NCI-H524 treated with DMSO at 0.1 percent for 48 hours (cell line): ENCODE results near the gene KRTAP5-5.
"Not testable (repeated sequence)": the region's sequence is repeated elsewhere in the genome, so short reads cannot be mapped to it uniquely, and the experiment has no call there.

Experiments used
- DNase-seq: peaks from one replicate; lab custom pipeline; 2025; lab: John Stamatoyannopoulos, UW

Gene KRTAP5-5

DNA sequence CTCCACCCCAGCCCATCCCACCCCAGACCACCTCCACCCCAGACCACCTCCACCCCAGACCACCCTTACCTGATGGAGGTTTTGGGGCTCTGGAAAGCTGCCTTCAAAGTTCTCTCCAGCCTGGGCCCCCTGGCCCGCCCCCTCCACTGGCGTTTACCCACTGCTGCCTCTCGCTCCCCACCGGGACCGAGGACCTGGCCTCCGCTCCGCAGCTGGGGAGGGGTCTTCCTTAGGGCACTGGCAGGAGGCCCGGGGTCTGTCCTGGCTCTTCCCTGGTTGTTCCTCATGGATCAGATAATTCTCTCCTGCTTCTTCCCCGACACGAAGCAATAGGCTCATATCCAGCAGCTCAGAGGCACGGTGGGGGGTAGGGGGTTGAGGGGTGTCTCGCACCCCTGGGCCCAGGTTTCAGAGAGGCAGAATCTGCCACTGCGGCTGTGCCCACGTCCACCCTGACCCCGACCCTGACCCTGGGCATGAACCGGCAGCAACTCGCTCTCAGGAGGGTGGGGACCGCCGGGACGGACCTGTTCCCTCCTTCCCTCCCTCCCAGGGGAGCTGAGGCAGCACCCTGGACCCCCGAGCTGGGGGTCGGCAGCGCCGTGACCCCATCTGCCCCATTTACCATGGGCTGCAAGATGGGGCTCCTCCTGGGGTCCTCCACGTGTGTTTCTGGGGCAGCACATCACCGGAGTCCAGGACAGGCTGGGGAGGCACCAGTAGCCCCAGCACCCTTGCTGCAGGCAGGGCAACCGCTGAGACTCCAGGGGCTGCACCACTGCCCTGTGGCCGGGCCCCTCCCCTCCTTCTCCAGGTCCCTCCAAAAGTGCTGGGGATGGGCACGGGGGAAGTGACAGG is 12.9 kb downstream of the KRTAP5-5 start:
- no peak for DNase-seq

DNA sequence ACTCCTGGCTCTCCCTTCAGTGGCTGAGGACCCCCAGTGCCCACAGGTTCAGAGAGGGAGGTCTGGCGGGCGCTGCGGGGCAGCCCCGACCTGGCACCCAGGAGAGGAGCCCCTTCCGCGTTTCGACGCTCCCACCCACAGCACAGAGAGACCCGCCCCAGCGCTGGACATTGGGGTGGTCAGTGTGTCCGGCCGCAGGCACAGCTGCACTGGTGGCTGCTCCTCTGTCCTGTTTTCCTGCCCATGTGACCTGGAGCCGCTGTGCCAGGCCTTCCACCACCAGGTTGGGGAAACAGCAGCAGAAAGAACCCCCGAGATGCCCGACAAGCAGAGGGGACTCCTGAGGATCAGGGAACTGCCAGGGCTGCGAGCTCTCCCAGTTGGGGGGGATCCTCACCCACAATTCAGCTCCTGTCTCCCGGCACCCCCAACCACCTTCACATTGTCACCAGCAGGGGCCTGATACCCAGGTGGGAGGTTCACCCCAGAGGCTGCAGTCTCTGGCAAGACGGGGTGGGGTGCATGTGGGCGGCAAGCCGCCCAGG is 13.6 kb downstream of the KRTAP5-5 start:
- no peak for DNase-seq

DNA sequence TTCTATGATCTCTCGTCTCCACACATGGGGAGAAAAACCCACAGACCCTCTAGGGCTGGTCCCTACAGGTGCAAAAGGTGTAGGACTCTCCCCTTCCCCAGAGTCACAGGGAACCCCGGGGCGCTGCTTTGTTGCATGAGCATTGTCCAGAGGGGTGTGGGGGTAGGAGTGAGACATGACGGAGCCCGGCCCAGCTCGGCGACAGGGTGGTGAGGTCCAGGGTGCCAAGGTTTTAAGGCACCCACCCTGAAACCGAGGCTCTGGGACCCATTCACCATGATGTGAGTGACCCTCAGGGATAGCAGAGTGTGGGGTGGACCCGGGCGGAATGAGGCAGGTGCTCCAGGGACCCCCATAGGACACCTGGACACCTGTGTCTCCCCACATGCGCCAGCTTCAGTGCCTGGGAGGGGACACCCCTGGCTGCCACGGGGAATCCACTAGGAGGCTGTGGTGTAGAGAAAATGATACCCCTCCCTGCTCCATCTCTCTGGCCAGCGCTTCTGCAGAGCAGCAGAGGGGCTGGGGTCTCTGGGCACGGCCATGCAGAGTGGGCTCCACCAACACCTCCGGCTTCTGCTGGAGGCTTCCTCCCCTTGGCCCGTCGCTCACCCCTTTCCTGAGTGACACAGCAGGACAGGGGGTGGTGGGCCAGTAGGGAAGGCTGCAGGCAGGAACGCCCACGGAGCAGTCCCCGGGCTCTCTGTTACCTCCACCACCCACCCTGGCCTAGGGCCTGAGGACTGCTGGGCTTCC is 15.2 kb downstream of the KRTAP5-5 start:
- DNase-seq = no peak

GRCh38 chr11:1645357-1645821 is 15.8 kb downstream of the KRTAP5-5 start:
- DNase-seq = no peak

DNA sequence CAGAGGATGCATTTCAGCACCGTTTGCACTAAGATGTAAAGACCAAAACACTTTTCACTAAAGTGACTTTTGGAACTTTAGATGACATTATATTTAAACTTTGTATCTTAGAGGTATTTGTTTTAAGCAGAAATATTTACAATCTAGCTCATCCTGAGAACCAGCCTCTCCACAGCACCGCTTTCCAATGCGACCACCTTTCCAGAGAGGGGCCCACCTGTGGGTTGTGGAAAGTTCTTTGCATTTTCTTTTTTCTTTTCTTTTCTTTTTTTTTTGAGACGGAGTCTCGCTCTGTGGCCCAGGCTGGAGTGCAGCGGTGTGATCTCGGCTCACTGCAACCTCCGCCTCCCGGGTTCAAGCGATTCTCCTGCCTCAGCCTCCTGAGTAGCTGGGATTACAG is 17.0 kb downstream of the KRTAP5-5 start:
- DNase-seq = not testable (repeated sequence)

- DNase-seq = no peak
Measured at GRCh38 chr11:1647901-1648652, 18.5 kb downstream of the KRTAP5-5 start.

DNA sequence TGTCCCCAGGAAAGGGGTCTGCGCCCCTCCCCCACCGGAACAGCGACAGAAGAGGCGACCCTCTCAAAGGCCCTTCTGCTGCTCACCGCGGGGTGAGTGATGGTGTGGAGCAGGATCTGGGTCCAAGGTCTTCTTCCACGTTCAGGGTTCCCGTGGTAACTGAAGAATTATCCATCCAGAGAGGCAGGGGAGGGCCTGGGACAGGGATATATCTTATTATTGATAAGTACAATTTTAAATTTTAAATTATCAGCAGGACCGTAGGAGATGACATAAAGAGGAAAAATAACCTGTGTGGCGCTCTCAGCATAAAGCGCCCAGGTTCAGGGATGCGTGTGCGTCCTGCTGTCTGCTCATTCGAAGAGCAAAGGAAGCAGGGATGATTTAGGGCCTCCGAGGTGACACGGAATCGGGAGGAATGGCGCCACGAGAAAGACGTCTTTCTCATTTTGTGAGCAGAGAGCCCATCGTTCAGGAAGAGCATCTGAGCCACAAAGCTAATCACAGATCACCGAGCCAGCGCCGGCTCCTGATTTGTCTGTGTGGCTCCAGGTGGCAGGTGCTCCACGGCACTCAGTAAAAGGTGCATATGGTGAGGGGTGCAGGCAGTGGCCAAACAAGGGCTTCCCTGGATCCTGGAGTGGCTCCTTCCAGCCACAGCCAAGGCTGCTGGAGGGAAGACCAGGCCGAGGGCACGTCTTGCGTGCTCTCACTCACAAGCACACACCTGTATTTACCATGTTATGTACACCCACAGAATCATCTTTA is 19.3 kb downstream of the KRTAP5-5 start:
- DNase-seq = no peak

- no peak for DNase-seq
Measured at GRCh38 chr11:1650034-1650917, 20.7 kb downstream of the KRTAP5-5 start.

DNA sequence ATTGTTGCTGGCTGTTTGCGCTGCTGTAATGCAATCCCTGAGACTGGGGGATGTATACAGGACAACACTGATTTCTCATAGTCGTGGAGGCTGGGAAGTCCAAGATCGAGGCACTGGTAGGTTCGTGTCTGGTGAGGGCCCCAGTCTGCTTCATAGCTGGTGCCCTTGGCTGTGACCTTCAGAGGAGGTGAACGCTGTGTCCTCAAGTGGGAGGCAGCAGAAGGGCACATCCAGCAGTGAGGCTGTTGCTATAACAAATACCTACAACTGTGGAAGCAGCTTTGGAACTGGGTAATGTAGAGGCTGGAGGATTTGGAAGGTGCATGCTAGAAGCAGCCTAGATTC is 21.3 kb downstream of the KRTAP5-5 start:
- no peak for DNase-seq

DNA sequence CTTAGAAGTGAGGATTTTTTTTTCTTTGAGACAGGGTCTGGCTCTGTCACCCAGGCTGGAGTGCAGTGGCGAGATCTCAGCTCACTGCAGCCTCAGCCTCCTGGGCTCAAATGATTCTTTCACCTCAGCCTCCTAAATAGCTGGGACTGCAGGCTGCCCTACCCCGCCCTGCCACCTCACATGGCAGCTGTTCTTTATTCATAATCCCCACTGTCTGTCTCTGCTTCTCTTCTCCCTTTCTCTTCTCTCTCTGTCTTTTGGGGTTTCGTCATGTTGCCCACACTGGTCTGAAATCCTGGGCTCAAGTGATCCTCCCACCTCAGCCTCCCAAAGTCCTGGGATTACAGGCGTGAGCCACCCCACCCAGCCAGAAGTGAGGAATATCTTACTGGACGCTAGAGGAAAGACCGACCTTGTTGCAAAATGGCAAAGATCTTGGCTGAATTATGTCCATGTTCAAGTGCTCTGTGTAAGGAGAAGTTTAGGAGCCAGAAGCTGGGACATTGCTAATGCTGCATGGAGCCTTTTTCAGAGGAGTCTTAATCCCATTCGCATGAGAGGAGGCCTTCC is 21.9 kb downstream of the KRTAP5-5 start:
- no peak for DNase-seq

- no peak for DNase-seq
Measured at GRCh38 chr11:1652026-1652425, 22.5 kb downstream of the KRTAP5-5 start.

DNA sequence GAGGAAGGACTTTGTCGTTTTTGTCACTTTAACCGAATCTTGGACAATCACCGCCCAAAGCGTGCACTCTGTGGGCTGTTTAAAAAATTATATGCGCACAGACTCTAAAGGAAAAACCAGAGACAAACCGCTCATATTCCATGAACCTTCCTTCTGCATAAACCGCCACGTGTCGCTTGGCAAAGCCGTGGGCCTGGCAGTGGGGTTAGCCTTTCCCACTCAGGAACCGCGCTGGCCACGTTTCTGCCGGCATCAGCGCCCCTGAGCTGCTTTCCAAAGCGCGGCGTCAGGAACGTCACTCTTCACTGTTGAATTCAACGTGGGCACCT is 22.8 kb downstream of the KRTAP5-5 start:
- no peak for DNase-seq

GRCh38 chr11:1652771-1653540 is 23.4 kb downstream of the KRTAP5-5 start:
- DNase-seq = no peak

GRCh38 chr11:1653541-1654387 is 24.2 kb downstream of the KRTAP5-5 start:
- DNase-seq = no peak

- no peak for DNase-seq
Measured at GRCh38 chr11:1654388-1655167, 25.0 kb downstream of the KRTAP5-5 start.

GRCh38 chr11:1655168-1656060 is 25.8 kb downstream of the KRTAP5-5 start:
- no peak for DNase-seq

DNA sequence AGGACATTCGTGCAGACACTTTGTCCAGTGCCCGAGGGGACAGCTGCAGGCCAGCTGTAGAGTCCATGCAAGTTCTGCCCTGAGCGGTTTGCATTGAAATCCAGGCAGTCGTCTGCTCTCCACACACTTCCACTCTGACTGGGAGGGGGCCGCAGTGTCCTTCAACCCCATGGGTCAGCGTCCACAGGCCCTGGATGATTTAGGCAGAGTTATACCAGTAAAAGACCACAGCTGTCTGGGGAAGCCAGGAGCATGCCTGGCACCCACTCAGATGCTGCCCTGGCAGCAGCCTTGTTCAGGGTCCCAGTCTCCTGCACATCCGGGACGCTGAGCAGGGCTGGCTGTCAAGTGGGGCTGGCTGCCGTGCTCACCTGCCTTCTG is 26.5 kb downstream of the KRTAP5-5 start:
- DNase-seq = no peak
